HL-60 (cell line): ENCODE data around the gene STAG3.

ENCODE experiments used
- DNase-seq, 2 experiments: peaks; one replicate each; pipeline ENCODE4 v3.0.0-alpha.2; 2010 to 2020; ENCODE audit warnings: low read depth in 1 of 2, low spot score in 1 of 2
- H3K27ac ChIP-seq: fragments of 250-450 bp; sonication (Bioruptor Pico); replicated peaks from 2 replicates; pipeline ENCODE4 v1.5.1; 2020; ENCODE audit warnings: mild to moderate bottlenecking, moderate library complexity
- H3K27me3 ChIP-seq: fragments of 250-450 bp; sonication (Bioruptor Pico); 2 replicates; pipeline ENCODE4 v1.5.1; 2021; ENCODE audit warnings: mild to moderate bottlenecking, moderate library complexity; ENCODE audit not compliant: insufficient read depth, poor library complexity, severe bottlenecking
- H3K4me3 ChIP-seq: replicated peaks from 2 replicates; pipeline ENCODE4 v1.5.1; 2011; ENCODE audit warnings: mild to moderate bottlenecking, control low read depth, low read length; ENCODE audit not compliant: insufficient read depth
- SPI1 ChIP-seq: IDR thresholded peaks from 2 replicates; pipeline ENCODE4 v1.6.1; 2012; ENCODE audit warnings: low read depth, mild to moderate bottlenecking, borderline replicate concordance
- TF ChIP-seq, protein P1 (sequence below): IDR thresholded peaks from one replicate; pipeline ENCODE4 v1.5.1; 2011; ENCODE audit warnings: low read length, control low read depth, inconsistent platforms; ENCODE audit not compliant: insufficient read depth
- TF ChIP-seq, protein P2 (sequence below): IDR thresholded peaks from 2 replicates; pipeline ENCODE4 v1.6.1; 2012; ENCODE audit warnings: low read depth; ENCODE audit not compliant: insufficient replicate concordance

The STAG3 gene

GRCh38 chr7:100130608-100131453, 46.9 kb upstream of the STAG3 start:
- TF ChIP-seq, protein P1, sequence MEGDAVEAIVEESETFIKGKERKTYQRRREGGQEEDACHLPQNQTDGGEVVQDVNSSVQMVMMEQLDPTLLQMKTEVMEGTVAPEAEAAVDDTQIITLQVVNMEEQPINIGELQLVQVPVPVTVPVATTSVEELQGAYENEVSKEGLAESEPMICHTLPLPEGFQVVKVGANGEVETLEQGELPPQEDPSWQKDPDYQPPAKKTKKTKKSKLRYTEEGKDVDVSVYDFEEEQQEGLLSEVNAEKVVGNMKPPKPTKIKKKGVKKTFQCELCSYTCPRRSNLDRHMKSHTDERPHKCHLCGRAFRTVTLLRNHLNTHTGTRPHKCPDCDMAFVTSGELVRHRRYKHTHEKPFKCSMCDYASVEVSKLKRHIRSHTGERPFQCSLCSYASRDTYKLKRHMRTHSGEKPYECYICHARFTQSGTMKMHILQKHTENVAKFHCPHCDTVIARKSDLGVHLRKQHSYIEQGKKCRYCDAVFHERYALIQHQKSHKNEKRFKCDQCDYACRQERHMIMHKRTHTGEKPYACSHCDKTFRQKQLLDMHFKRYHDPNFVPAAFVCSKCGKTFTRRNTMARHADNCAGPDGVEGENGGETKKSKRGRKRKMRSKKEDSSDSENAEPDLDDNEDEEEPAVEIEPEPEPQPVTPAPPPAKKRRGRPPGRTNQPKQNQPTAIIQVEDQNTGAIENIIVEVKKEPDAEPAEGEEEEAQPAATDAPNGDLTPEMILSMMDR = peak; percentile 56
- TF ChIP-seq, protein P2, sequence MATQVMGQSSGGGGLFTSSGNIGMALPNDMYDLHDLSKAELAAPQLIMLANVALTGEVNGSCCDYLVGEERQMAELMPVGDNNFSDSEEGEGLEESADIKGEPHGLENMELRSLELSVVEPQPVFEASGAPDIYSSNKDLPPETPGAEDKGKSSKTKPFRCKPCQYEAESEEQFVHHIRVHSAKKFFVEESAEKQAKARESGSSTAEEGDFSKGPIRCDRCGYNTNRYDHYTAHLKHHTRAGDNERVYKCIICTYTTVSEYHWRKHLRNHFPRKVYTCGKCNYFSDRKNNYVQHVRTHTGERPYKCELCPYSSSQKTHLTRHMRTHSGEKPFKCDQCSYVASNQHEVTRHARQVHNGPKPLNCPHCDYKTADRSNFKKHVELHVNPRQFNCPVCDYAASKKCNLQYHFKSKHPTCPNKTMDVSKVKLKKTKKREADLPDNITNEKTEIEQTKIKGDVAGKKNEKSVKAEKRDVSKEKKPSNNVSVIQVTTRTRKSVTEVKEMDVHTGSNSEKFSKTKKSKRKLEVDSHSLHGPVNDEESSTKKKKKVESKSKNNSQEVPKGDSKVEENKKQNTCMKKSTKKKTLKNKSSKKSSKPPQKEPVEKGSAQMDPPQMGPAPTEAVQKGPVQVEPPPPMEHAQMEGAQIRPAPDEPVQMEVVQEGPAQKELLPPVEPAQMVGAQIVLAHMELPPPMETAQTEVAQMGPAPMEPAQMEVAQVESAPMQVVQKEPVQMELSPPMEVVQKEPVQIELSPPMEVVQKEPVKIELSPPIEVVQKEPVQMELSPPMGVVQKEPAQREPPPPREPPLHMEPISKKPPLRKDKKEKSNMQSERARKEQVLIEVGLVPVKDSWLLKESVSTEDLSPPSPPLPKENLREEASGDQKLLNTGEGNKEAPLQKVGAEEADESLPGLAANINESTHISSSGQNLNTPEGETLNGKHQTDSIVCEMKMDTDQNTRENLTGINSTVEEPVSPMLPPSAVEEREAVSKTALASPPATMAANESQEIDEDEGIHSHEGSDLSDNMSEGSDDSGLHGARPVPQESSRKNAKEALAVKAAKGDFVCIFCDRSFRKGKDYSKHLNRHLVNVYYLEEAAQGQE = no peak
- Histone ChIP-seq H3K27me3 (no peaks in the 10 kb centered on the region), H3K4me3 (no peak overlapping the region), H3K27ac (no peak overlapping the region)
- DNase-seq = peak in 1 of 2 experiments; percentile 76

GRCh38 chr7:100132126-100132525, 45.6 kb upstream of the STAG3 start:
- Histone ChIP-seq H3K27ac (no peak overlapping the region), H3K4me3 (no peak overlapping the region), H3K27me3 (no peaks in the 10 kb centered on the region)
- TF ChIP-seq, protein P1 = no peak
- TF ChIP-seq, protein P2 = no peak
- no peak for DNase-seq

GRCh38 chr7:100132697-100133151, 45.0 kb upstream of the STAG3 start:
- Histone ChIP-seq H3K27me3 (no peaks in the 10 kb centered on the region), H3K27ac (no peak overlapping the region), H3K4me3 (no peak overlapping the region)
- peak in 1 of 2 experiments; percentile 74 for DNase-seq
- TF ChIP-seq SPI1 = no peak
- TF ChIP-seq, protein P1 = peak; percentile 94
